IMR-90 (cell line): ENCODE results near the gene HCN4. TPM values are rescaled to one million over a fixed set of nuclear protein-coding genes. Genes with fewer than 3 reads are reported as not detected.

Source experiments
- ATAC-seq: fragments of 200-7000 bp; cut with Tn5 transposase; 2 replicates; pipeline ENCODE4 v1.9.1; 2020; ENCODE audit warnings: low read depth, mild to moderate bottlenecking, moderate library complexity
- BruUV-seq: library from RNA; stranded (reverse); fragments of 400-500 nt; replicated peaks from 2 replicates; lab custom pipeline; 2021; lab: Mats Ljungman, UMichigan
- CTCF ChIA-PET: fragments of 300-600 bp; formaldehyde crosslinking; extraction: SDS; loops from one replicate; lab custom pipeline; 2021; ENCODE audit warnings: antibody characterized with exemption; lab: Yijun Ruan, JAX
- POLR2A ChIA-PET: fragments of 300-600 bp; sonication (Branson Sonifier 250); formaldehyde crosslinking; loops from one replicate; lab custom pipeline; 2022; ENCODE audit warnings: antibody characterized with exemption; ENCODE audit not compliant: unreplicated experiment; lab: Charles Lee
- DNase-seq: peaks from one replicate; pipeline ENCODE4 v3.0.0; 2013
- H2AFZ ChIP-seq: replicated peaks from 2 replicates; pipeline ENCODE3; 2013; ENCODE audit warnings: low read length, mild to moderate bottlenecking; ENCODE audit not compliant: poor library complexity
- H2AK5ac ChIP-seq: 2 replicates; pipeline ENCODE4 v1.6.1; 2013; ENCODE audit warnings: low read depth, low read length, inconsistent platforms
- H2AK9ac ChIP-seq: replicated peaks from 2 replicates; pipeline ENCODE3; 2013; ENCODE audit warnings: mild to moderate bottlenecking, low read depth, low read length, moderate library complexity; ENCODE audit not compliant: poor library complexity
- H2BK120ac ChIP-seq: 2 replicates; pipeline ENCODE4 v1.6.1; 2013; ENCODE audit warnings: low read depth, low read length, inconsistent platforms
- H2BK15ac ChIP-seq: 3 replicates; pipeline ENCODE4 v1.6.1; 2013; ENCODE audit warnings: low read depth, low read length, inconsistent platforms
- H2BK20ac ChIP-seq: 2 replicates; pipeline ENCODE4 v1.6.1; 2013; ENCODE audit warnings: low read depth, mild to moderate bottlenecking, inconsistent platforms, low read length, moderate library complexity
- H2BK5ac ChIP-seq: 2 replicates; pipeline ENCODE4 v1.6.1; 2013; ENCODE audit warnings: mild to moderate bottlenecking, low read depth, low read length, inconsistent platforms; ENCODE audit not compliant: poor library complexity, severe bottlenecking
- H3K14ac ChIP-seq: replicated peaks from 2 replicates; pipeline ENCODE4 v1.6.1; 2013; ENCODE audit warnings: low read depth, low read length, inconsistent platforms
- H3K18ac ChIP-seq: 2 replicates; pipeline ENCODE4 v1.6.1; 2013; ENCODE audit warnings: low read depth, low read length, control low read depth
- H3K23ac ChIP-seq: 2 replicates; pipeline ENCODE4 v1.6.1; 2013; ENCODE audit warnings: low read depth, low read length, inconsistent platforms
- H3K27ac ChIP-seq: 2 replicates; pipeline ENCODE4 v1.5.1; 2013; ENCODE audit warnings: mild to moderate bottlenecking, control low read depth, low read length; ENCODE audit not compliant: insufficient read depth
- H3K27me3 ChIP-seq: 2 replicates; pipeline ENCODE4 v1.6.1; 2013; ENCODE audit warnings: low read length; ENCODE audit not compliant: control insufficient read depth, insufficient read depth
- H3K36me3 ChIP-seq: 2 replicates; pipeline ENCODE4 v1.6.1; 2013; ENCODE audit warnings: low read length, mixed read lengths; ENCODE audit not compliant: control insufficient read depth, insufficient read depth
- H3K4ac ChIP-seq: 2 replicates; pipeline ENCODE4 v1.6.1; 2013; ENCODE audit warnings: low read depth, low read length, inconsistent platforms
- H3K4me1 ChIP-seq: 2 replicates; pipeline ENCODE4 v1.6.1; 2013; ENCODE audit warnings: low read length, mixed read lengths; ENCODE audit not compliant: control insufficient read depth, insufficient read depth
- H3K4me2 ChIP-seq: 2 replicates; pipeline ENCODE4 v1.6.1; 2013; ENCODE audit warnings: low read depth, mild to moderate bottlenecking, control low read depth, low read length, moderate library complexity
- H3K4me3 ChIP-seq: 2 replicates; pipeline ENCODE4 v1.5.1; 2013; ENCODE audit warnings: low read depth, mild to moderate bottlenecking, control low read depth, low read length, moderate library complexity; ENCODE audit not compliant: insufficient read depth
- H3K56ac ChIP-seq: 2 replicates; pipeline ENCODE4 v1.6.1; 2013; ENCODE audit warnings: low read length, inconsistent platforms; ENCODE audit not compliant: insufficient read depth; ENCODE audit errors: extremely low read depth
- H3K79me1 ChIP-seq, 2 experiments: 2 replicates each; pipeline ENCODE4 v1.6.1; 2013; ENCODE audit warnings: low read length in 2 of 2, inconsistent platforms in 1 of 2, low read depth in 1 of 2
- H3K9ac ChIP-seq: 2 replicates; pipeline ENCODE4 v1.6.1; 2013; ENCODE audit warnings: low read depth, low read length, control low read depth
- H3K9me1 ChIP-seq: 2 replicates; pipeline ENCODE4 v1.6.1; 2013; ENCODE audit warnings: low read length, inconsistent platforms; ENCODE audit not compliant: insufficient read depth
- H3K9me3 ChIP-seq: 2 replicates; pipeline ENCODE4 v1.6.1; 2013; ENCODE audit warnings: low read length; ENCODE audit not compliant: control insufficient read depth, insufficient read depth
- H4K20me1 ChIP-seq: 2 replicates; pipeline ENCODE4 v1.6.1; 2013; ENCODE audit warnings: low read length, inconsistent platforms; ENCODE audit not compliant: insufficient read depth
- H4K5ac ChIP-seq: 2 replicates; pipeline ENCODE4 v1.6.1; 2013; ENCODE audit warnings: mild to moderate bottlenecking, low read depth, low read length, control low read depth
- H4K8ac ChIP-seq, 2 experiments: 2 replicates each; pipeline ENCODE4 v1.6.1; 2013; ENCODE audit warnings: low read depth in 2 of 2, low read length in 2 of 2, control low read depth in 1 of 2, inconsistent platforms in 1 of 2
- H4K91ac ChIP-seq: 2 replicates; pipeline ENCODE4 v1.6.1; 2013; ENCODE audit warnings: low read depth, low read length, inconsistent platforms; ENCODE audit not compliant: insufficient read depth
- CEBPB ChIP-seq: IDR thresholded peaks from 2 replicates; pipeline ENCODE4 v1.6.1; 2012; ENCODE audit warnings: low read depth, low read length, improper control_type of control experiment
- CHD1 ChIP-seq: IDR thresholded peaks from 2 replicates; pipeline ENCODE4 v1.6.1; 2012; ENCODE audit warnings: low read depth, low read length, improper control_type of control experiment
- FOS ChIP-seq: fragments of 150-350 bp; IDR thresholded peaks from 2 replicates; pipeline ENCODE4 v1.6.1; 2016; ENCODE audit warnings: low read depth, low read length
- MAFK ChIP-seq: IDR thresholded peaks from 2 replicates; pipeline ENCODE4 v1.6.1; 2012; ENCODE audit warnings: low read depth, low read length, improper control_type of control experiment
- MAZ ChIP-seq: IDR thresholded peaks from 2 replicates; pipeline ENCODE4 v1.6.1; 2012; ENCODE audit warnings: low read depth, mild to moderate bottlenecking, low read length, improper control_type of control experiment, moderate library complexity, borderline replicate concordance
- POLR2A ChIP-seq: IDR thresholded peaks from 2 replicates; pipeline ENCODE4 v1.6.1; 2012; ENCODE audit warnings: mild to moderate bottlenecking, low read depth, low read length
- SMC3 ChIP-seq: fragments of 150-350 bp; IDR thresholded peaks from 2 replicates; pipeline ENCODE4 v1.6.1; 2016; ENCODE audit warnings: low read depth, mild to moderate bottlenecking, antibody characterized with exemption, low read length, moderate library complexity
- WGBS, 2 experiments: methylation state at CpG; one replicate each; pipeline versions ENCODE4 v1.1.5 to v1.1.7; 2013; ENCODE audit warnings: missing lambda C conversion rate in 2 of 2; ENCODE audit not compliant: insufficient read length in 1 of 2; ENCODE audit errors: extremely low coverage in 2 of 2; 5-methylcytosine and 5-hydroxymethylcytosine counted together
- dilution Hi-C: fragments of 300-500 bp; cut with HindIII; formaldehyde crosslinking; loops from one replicate; pipeline ENCODE4 v1.14.3; 2018; ENCODE audit warnings: low sequenced_read_pairs; ENCODE audit not compliant: unreplicated experiment
- in situ Hi-C: fragments of 300-500 bp; cut with MboI; formaldehyde crosslinking; loops from 3 replicates; pipeline ENCODE4 v1.14.3; 2019; ENCODE audit warnings: low sequenced_read_pairs, inconsistent platforms, mixed read lengths
- intact Hi-C: fragments of 100-400 bp; cut with micrococcal nuclease; formaldehyde crosslinking; loops from 2 replicates; pipeline ENCODE4 v1.10.0; 2022
- polyA plus RNA-seq, 3 experiments: library from polyadenylated mRNA; depleted of rRNA; stranded (reverse); fragments of >200 nt; gene quantifications; 2 replicates each; pipeline ENCODE4 v1.2.3, GENCODE V29; 2012; ENCODE audit warnings: low replicate concordance in 1 of 3
- total RNA-seq: library from RNA; depleted of rRNA; stranded (reverse); fragments of >200 nt; gene quantifications from 2 replicates; pipeline ENCODE4 v1.2.3, GENCODE V29; 2012
- TF ChIP-seq, protein P1 (sequence below): conservative IDR thresholded peaks from 2 replicates; pipeline ENCODE4 v1.5.1; 2012; ENCODE audit warnings: mild to moderate bottlenecking, low read depth, low read length, improper control_type of control experiment
- TF ChIP-seq, protein P2 (sequence below): fragments of 150-350 bp; IDR thresholded peaks from 2 replicates; pipeline ENCODE4 v1.6.1; 2017; ENCODE audit warnings: mild to moderate bottlenecking, antibody characterized with exemption, low read length, low read depth

The HCN4 gene
- total and polyA plus RNA-seq, 2 of the 4 experiments (the other 2 are of a cell fraction), result not detected

DNA sequence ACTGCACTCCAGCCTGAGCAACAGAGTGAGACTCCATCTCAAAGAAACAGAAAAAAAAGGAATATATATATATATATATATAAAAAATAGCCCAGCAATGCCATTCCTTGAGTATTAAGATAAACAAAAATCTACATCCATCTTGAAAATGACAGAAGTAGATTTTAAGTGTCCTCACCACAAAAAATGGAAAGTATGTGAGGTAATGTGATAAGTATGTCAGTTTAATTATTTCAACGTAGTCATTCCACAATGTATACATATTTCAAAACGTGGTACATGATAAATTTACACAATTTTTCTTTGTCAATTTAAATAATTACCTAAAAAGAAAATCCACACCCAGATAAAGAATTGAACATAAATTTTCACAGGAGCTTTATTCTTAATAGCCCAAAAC is 54.9 kb downstream of the HCN4 start:
- intact Hi-C loops (no loop called here), in situ Hi-C loops (no loop called here)
- BruUV-seq, result no TSS peak

More for the DNA sequence above, 54.9 kb downstream of the HCN4 start:
- Histone ChIP-seq H3K9me3 (no peaks in the 10 kb centered on the region), H4K20me1 (no peaks in the 10 kb centered on the region), H3K14ac (peak overlapping the region; percentile 59; the same call in 1 of the 2 replicates), H2AK5ac (no peak overlapping the region), H2BK120ac (no peak overlapping the region), H2BK20ac (no peak overlapping the region), H2BK15ac (no peak overlapping the region), H4K8ac (no peak overlapping the region), H3K18ac (no peak overlapping the region), H3K27me3 (peaks cover 9% of the 10 kb centered on the region), H3K4ac (no peak overlapping the region), H3K79me1 (no peaks in the 10 kb centered on the region), H3K56ac (no peak overlapping the region), H2AFZ (no peak overlapping the region), H3K27ac (no peak overlapping the region), H3K9me1 (no peaks in the 10 kb centered on the region), H4K91ac (no peak overlapping the region), H3K4me1 (no peaks in the 10 kb centered on the region; the same call in 1 of the 2 replicates), H2BK5ac (no peak overlapping the region), H2AK9ac (no peak overlapping the region), H3K4me3 (no peak overlapping the region), H3K4me2 (no peak overlapping the region), H3K36me3 (no peaks in the 10 kb centered on the region), H3K9ac (no peak overlapping the region), H3K23ac (no peak overlapping the region), H4K5ac (no peak overlapping the region)
- POLR2A ChIA-PET, result no interaction called here
- ATAC-seq, result peak; percentile 27; the same call in 1 of the 2 replicates
- no peak for TF ChIP-seq POLR2A
- no peak for TF ChIP-seq FOS
- TF ChIP-seq, protein P1, sequence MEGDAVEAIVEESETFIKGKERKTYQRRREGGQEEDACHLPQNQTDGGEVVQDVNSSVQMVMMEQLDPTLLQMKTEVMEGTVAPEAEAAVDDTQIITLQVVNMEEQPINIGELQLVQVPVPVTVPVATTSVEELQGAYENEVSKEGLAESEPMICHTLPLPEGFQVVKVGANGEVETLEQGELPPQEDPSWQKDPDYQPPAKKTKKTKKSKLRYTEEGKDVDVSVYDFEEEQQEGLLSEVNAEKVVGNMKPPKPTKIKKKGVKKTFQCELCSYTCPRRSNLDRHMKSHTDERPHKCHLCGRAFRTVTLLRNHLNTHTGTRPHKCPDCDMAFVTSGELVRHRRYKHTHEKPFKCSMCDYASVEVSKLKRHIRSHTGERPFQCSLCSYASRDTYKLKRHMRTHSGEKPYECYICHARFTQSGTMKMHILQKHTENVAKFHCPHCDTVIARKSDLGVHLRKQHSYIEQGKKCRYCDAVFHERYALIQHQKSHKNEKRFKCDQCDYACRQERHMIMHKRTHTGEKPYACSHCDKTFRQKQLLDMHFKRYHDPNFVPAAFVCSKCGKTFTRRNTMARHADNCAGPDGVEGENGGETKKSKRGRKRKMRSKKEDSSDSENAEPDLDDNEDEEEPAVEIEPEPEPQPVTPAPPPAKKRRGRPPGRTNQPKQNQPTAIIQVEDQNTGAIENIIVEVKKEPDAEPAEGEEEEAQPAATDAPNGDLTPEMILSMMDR, result no peak
- TF ChIP-seq MAFK, result no peak
- no peak for TF ChIP-seq CEBPB
- no peak for TF ChIP-seq SMC3
- no peak for TF ChIP-seq MAZ
- TF ChIP-seq CHD1, result no peak
- TF ChIP-seq, protein P2, sequence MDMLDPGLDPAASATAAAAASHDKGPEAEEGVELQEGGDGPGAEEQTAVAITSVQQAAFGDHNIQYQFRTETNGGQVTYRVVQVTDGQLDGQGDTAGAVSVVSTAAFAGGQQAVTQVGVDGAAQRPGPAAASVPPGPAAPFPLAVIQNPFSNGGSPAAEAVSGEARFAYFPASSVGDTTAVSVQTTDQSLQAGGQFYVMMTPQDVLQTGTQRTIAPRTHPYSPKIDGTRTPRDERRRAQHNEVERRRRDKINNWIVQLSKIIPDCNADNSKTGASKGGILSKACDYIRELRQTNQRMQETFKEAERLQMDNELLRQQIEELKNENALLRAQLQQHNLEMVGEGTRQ, result no peak
- CTCF ChIA-PET, result interaction anchor here (1.2 kb wide), 1 partner anchor 21 kb away, joined by 3 read pairs; no protein-coding TSS in a partner anchor
- dilution Hi-C loops, result no loop called here
- peak; percentile 11 for DNase-seq
- WGBS, 2 experiments, result no CpG with 5 or more reads among the region's 2 CpGs
